Gastroesophageal sphincter (tissue), 4 donors: ENCODE measurements around the gene MOCS3. TPM values are rescaled to one million over a fixed set of nuclear protein-coding genes. Genes with fewer than 3 reads are reported as not detected.

ENCODE experiments used
- ATAC-seq: fragments of 150-250 bp; one replicate; pipeline ENCODE4 v1.9.1; 2016; ENCODE audit warnings: mild to moderate bottlenecking, moderate library complexity
- H3K27ac ChIP-seq, 4 donors: fragments of 200-600 bp; sonication (generic) in 3 of 4; 1 replicate in 3 of 4; 2 replicates in 1 of 4; pipeline ENCODE4 v1.5.1; 2016 to 2019
- H3K27me3 ChIP-seq: fragments of 200-600 bp; sonication (generic); one replicate; pipeline ENCODE4 v1.5.1; 2019
- H3K36me3 ChIP-seq, 2 donors: fragments of 200-600 bp; sonication (generic); one replicate each; pipeline ENCODE4 v1.5.1; 2019; ENCODE audit warnings: control low read depth in 1 of 2
- H3K4me1 ChIP-seq, 3 donors: fragments of 200-600 bp; sonication (generic); 1 replicate in 2 of 3; 2 replicates in 1 of 3; pipeline ENCODE4 v1.5.1; 2016 to 2019; ENCODE audit warnings: control low read depth in 2 of 3
- H3K4me3 ChIP-seq, 2 donors: fragments of 200-600 bp; sonication (generic); one replicate each; pipeline ENCODE4 v1.5.1; 2019; ENCODE audit warnings: mild to moderate bottlenecking in 1 of 2, moderate library complexity in 1 of 2
- H3K9me3 ChIP-seq, 3 donors: fragments of 200-600 bp; sonication (generic); one replicate each; pipeline ENCODE4 v1.5.1; 2017 to 2019; ENCODE audit warnings: control low read depth in 2 of 3
- CTCF ChIP-seq, 4 experiments: fragments of 200-600 bp in 2 of 4; fragments of 450-650 bp in 2 of 4; sonication (generic) in 1 of 4; IDR thresholded peaks; one replicate each; pipeline ENCODE4 v1.5.1; 2017 to 2019; ENCODE audit warnings: antibody characterized with exemption in 4 of 4, mild to moderate bottlenecking in 2 of 4, moderate library complexity in 2 of 4
- EP300 ChIP-seq: sonication (generic); formaldehyde crosslinking; IDR thresholded peaks from one replicate; pipeline ENCODE4 v1.6.1; 2017; ENCODE audit warnings: antibody characterized with exemption, mild to moderate bottlenecking
- POLR2A ChIP-seq, 2 donors: fragments of 450-650 bp; IDR thresholded peaks; one replicate each; pipeline ENCODE4 v1.6.1; 2017; ENCODE audit warnings: antibody characterized with exemption in 2 of 2, mild to moderate bottlenecking in 2 of 2, moderate library complexity in 1 of 2
- POLR2AphosphoS5 ChIP-seq: sonication (generic); formaldehyde crosslinking; IDR thresholded peaks from one replicate; pipeline ENCODE4 v1.6.1; 2017; ENCODE audit warnings: antibody characterized with exemption
- WGBS, 2 donors: methylation state at CpG; one replicate each; pipeline ENCODE4 v1.1.5; 2018; ENCODE audit warnings: low coverage in 1 of 2; 5-methylcytosine and 5-hydroxymethylcytosine counted together
- total RNA-seq, 4 donors: library from RNA; depleted of rRNA; stranded (reverse); fragments of >200 nt; gene quantifications; one replicate each; pipeline ENCODE4 v1.1.0, GENCODE V29; 2016

Gene MOCS3
- total RNA-seq, 4 donors from 2014 or later, result 4.2 to 6.1 (median 5.4) TPM

GRCh38 chr20:50996901-50997865 is 38.6 kb downstream of the MOCS3 start:
- WGBS, 2 donors, result 44 to 54% methylated on average over 4 to 6 of the region's 10 CpGs
- no peaks in the 10 kb centered on the region for H3K4me1 ChIP-seq
- no peak overlapping the region for H3K4me3 ChIP-seq
- no peak overlapping the region for H3K27ac ChIP-seq
- H3K36me3 ChIP-seq, result no peaks in the 10 kb centered on the region
- no peak for ATAC-seq
- H3K9me3 ChIP-seq, result no peaks in the 10 kb centered on the region
- TF ChIP-seq POLR2A (IDR thresholded peaks at IDR 0.05) (no peak), EP300 (no peak), CTCF (IDR thresholded peaks at IDR 0.05) (no peak), POLR2AphosphoS5 (no peak)
- H3K27me3 ChIP-seq, result peaks cover 44% of the 10 kb centered on the region

- no peak overlapping the region for H3K4me3 ChIP-seq
- H3K36me3 ChIP-seq, result no peaks in the 10 kb centered on the region
- no peak overlapping the region for H3K27ac ChIP-seq
- TF ChIP-seq EP300, result no peak
- TF ChIP-seq POLR2A (IDR thresholded peaks at IDR 0.05), result no peak
- TF ChIP-seq POLR2AphosphoS5, result no peak
- TF ChIP-seq CTCF (IDR thresholded peaks at IDR 0.05), result no peak
- 83 to 85% methylated on average over 2 to 4 of the region's 4 CpGs for WGBS, 2 donors
- H3K4me1 ChIP-seq, result no peaks in the 10 kb centered on the region
- peaks cover 45% of the 10 kb centered on the region for H3K27me3 ChIP-seq
- no peak for ATAC-seq
- no peaks in the 10 kb centered on the region for H3K9me3 ChIP-seq
Measured at GRCh38 chr20:50999355-50999754, 40.7 kb downstream of the MOCS3 start.

- Histone ChIP-seq H3K9me3 (no peaks in the 10 kb centered on the region), H3K27me3 (peaks cover 52% of the 10 kb centered on the region), H3K36me3 (no peaks in the 10 kb centered on the region), H3K27ac (no peak overlapping the region), H3K4me1 (no peaks in the 10 kb centered on the region), H3K4me3 (no peak overlapping the region)
- ATAC-seq, result no peak
- 72 to 87% methylated on average over 11 to 19 of the region's 20 CpGs for WGBS, 2 donors
- TF ChIP-seq CTCF (IDR thresholded peaks at IDR 0.05) (no peak), POLR2A (IDR thresholded peaks at IDR 0.05) (no peak), POLR2AphosphoS5 (no peak), EP300 (no peak)
Measured at GRCh38 chr20:51001430-51002265, 43.0 kb downstream of the MOCS3 start.

GRCh38 chr20:51002633-51003032 is 44.0 kb downstream of the MOCS3 start:
- no peak overlapping the region for H3K4me3 ChIP-seq
- ATAC-seq, result no peak
- H3K27me3 ChIP-seq, result peaks cover 52% of the 10 kb centered on the region
- H3K4me1 ChIP-seq, result no peaks in the 10 kb centered on the region
- 70% methylated on average over 3 of the region's 7 CpGs; no CpG with 5 or more reads in 1 of the 2 donors for WGBS, 2 donors
- no peaks in the 10 kb centered on the region for H3K9me3 ChIP-seq
- no peaks in the 10 kb centered on the region for H3K36me3 ChIP-seq
- H3K27ac ChIP-seq, result no peak overlapping the region
- TF ChIP-seq POLR2A (IDR thresholded peaks at IDR 0.05) (no peak), POLR2AphosphoS5 (no peak), EP300 (no peak), CTCF (IDR thresholded peaks at IDR 0.05) (no peak)
